Measurements from ENCODE around the gene PRR14.

The PRR14 gene

GRCh38 chr16:30650369-30651123 is at the start of gene PRR14:
Gene PRR14 (plus strand): TSS chr16:30650960. CDS start chr16:30651646, 686 bp downstream.
- DNase-seq (ENCODE audit: low spot score), result peak; percentile 95

GRCh38 chr16:30601966-30602365 is 48.8 kb upstream of the PRR14 start:
- DNase-seq (ENCODE audit: low spot score), result no peak

- peak; percentile 25 for DNase-seq (ENCODE audit: low spot score)
Measured at GRCh38 chr16:30602616-30603277, 48.0 kb upstream of the PRR14 start.

- DNase-seq (ENCODE audit: low spot score), result peak; percentile 12
Measured at GRCh38 chr16:30603945-30604315, 46.8 kb upstream of the PRR14 start.

GRCh38 chr16:30604316-30604947 is 46.3 kb upstream of the PRR14 start:
- DNase-seq (ENCODE audit: low spot score), result no peak

GRCh38 chr16:30605158-30605557 is 45.6 kb upstream of the PRR14 start:
- no peak for DNase-seq (ENCODE audit: low spot score)

- no peak for DNase-seq (ENCODE audit: low spot score)
Measured at GRCh38 chr16:30606004-30606403, 44.8 kb upstream of the PRR14 start.

GRCh38 chr16:30609002-30609925 is 41.5 kb upstream of the PRR14 start:
- peak; percentile 70 for DNase-seq (ENCODE audit: low spot score)

GRCh38 chr16:30609926-30610839 is 40.6 kb upstream of the PRR14 start, which contains the start of gene ZNF689:
Gene ZNF689 (minus strand): TSS chr16:30610389. CDS start chr16:30610041, 348 bp downstream.
- peak; percentile 98 for DNase-seq (ENCODE audit: low spot score)

- DNase-seq (ENCODE audit: low spot score), result peak; percentile 17
Measured at GRCh38 chr16:30615358-30616091, 35.2 kb upstream of the PRR14 start.

GRCh38 chr16:30619202-30619601 is 31.6 kb upstream of the PRR14 start:
- DNase-seq (ENCODE audit: low spot score), result no peak

GRCh38 chr16:30619638-30620037 is 31.1 kb upstream of the PRR14 start:
- DNase-seq (ENCODE audit: low spot score), result no peak

- no peak for DNase-seq (ENCODE audit: low spot score)
Measured at GRCh38 chr16:30620169-30620568, 30.6 kb upstream of the PRR14 start.

GRCh38 chr16:30621765-30622164 is 29.0 kb upstream of the PRR14 start:
- DNase-seq (ENCODE audit: low spot score), result peak; percentile 35

GRCh38 chr16:30622455-30623032 is 28.2 kb upstream of the PRR14 start:
- no peak for DNase-seq (ENCODE audit: low spot score)

GRCh38 chr16:30623536-30624283 is 27.1 kb upstream of the PRR14 start:
- no peak for DNase-seq (ENCODE audit: low spot score)

GRCh38 chr16:30626236-30626635 is 24.5 kb upstream of the PRR14 start:
- DNase-seq (ENCODE audit: low spot score), result no peak

- DNase-seq (ENCODE audit: low spot score), result peak; percentile 78
Measured at GRCh38 chr16:30628628-30629540, 21.9 kb upstream of the PRR14 start.

All from GM03348 (cell line).